ENCODE measurements around the gene MTLN. TPM values are rescaled to one million over a fixed set of nuclear protein-coding genes. Genes with fewer than 3 reads are reported as not detected.
A peak's percentile ranks its signal among the peaks of the same experiment; 100 is the strongest.

The MTLN gene
- total and polyA plus RNA-seq, 2 of the 13 experiments (the other 11 are each of a cell fraction or from before 2014, with no cell fraction given), result 37.1 to 50.4 TPM

- intact Hi-C loops (cut with micrococcal nuclease; ENCODE audit: unreplicated experiment) (no loop called here), in situ Hi-C loops (cut with HindIII; ENCODE audit: extremely low pct_ligation_motif_present, low pct_unique_long_range_greater_than_20kb) (no loop called here)
- peak; percentile 32 for FAIRE-seq
- H3K36me3 ChIP-seq (replicated peaks in 1 of 2; ENCODE audit: control insufficient read depth in 1 of 2, insufficient read depth in 2 of 2, low read length in 2 of 2), result peaks cover 0 to 7% of the 10 kb centered on the region in 2 experiments; a peak in 1 of 5 replicates
- H4K20me1 ChIP-seq (ENCODE audit: insufficient read depth, low read length), result no peaks in the 10 kb centered on the region
- ATAC-seq, result peak; percentile 97
- peak within 1 kb of the TSS; percentile 84 to 99 (median 96) for H3K4me3 ChIP-seq (replicated peaks in 1 of 3; ENCODE audit: insufficient read depth in 1 of 3, low read depth in 2 of 3, low read length in 3 of 3)
- WGBS (ENCODE audit: low lambda C conversion rate), result 7% methylated on average over 18 of the region's 43 CpGs
- no peaks in the 10 kb centered on the region; a peak in 1 of 5 replicates for H3K27me3 ChIP-seq (ENCODE audit: control insufficient read depth in 1 of 2, insufficient read depth in 2 of 2, low read length in 2 of 2)
- ChIA-PET CTCF (ENCODE audit: low intra/inter-chr PET ratio, low total read pairs) (no interaction called here), POLR2A (no interaction called here)
- H3K9ac ChIP-seq (ENCODE audit: insufficient read depth, low read depth, low read length), result peak within 1 kb of the TSS; percentile 67
- peaks cover 18% of the 10 kb centered on the region for H3K4me1 ChIP-seq (ENCODE audit: insufficient read depth, low read length)
- BruUV-seq (replicated peaks), result no TSS peak
- H3K79me2 ChIP-seq (ENCODE audit: insufficient read depth, low read length), result no peaks in the 10 kb centered on the region
- H3K9me3 ChIP-seq (ENCODE audit: low read length), result no peaks in the 10 kb centered on the region
- peak within 1 kb of the TSS; percentile 19 for H3K27ac ChIP-seq (ENCODE audit: extremely low read length, insufficient read depth, low read length)
- DNase-seq (ENCODE audit: low spot score), result peak; percentile 78
- H3K4me2 ChIP-seq (ENCODE audit: low read depth, low read length), result peak within 1 kb of the TSS; percentile 89
- peak within 1 kb of the TSS; percentile 97 for H2AFZ ChIP-seq (ENCODE audit: low read length)
- 0 out of 2 replicates have a peak, but pooled peaks have one; percentile 70 for TF ChIP-seq ZNF326 (CRISPR knock-in tag; IDR thresholded peaks at IDR 0.05; ENCODE audit: borderline replicate concordance)
- TF ChIP-seq CSRNP1 (CRISPR knock-in tag; IDR thresholded peaks at IDR 0.05), result peak; percentile 86
- TF ChIP-seq ZNF263 (CRISPR knock-in tag; IDR thresholded peaks at IDR 0.05), result peak; percentile 50
- TF ChIP-seq MLX (CRISPR knock-in tag; IDR thresholded peaks at IDR 0.05), result peak; percentile 58; the same call in 1 of the 2 replicates
- peak; percentile 96 for TF ChIP-seq SP4 (CRISPR knock-in tag; IDR thresholded peaks at IDR 0.05)
- TF ChIP-seq CREB1 (IDR thresholded peaks at IDR 0.05), result peak; percentile 98
- peak; percentile 100 for TF ChIP-seq CREB1 (CRISPR knock-in tag; IDR thresholded peaks at IDR 0.05)
- TF ChIP-seq GMEB2 (CRISPR knock-in tag; IDR thresholded peaks at IDR 0.05; ENCODE audit: low read depth), result no peak
- TF ChIP-seq ZNF710 (CRISPR knock-in tag; IDR thresholded peaks at IDR 0.05; ENCODE audit: borderline replicate concordance), result no peak
- TF ChIP-seq HOMEZ (CRISPR knock-in tag; IDR thresholded peaks at IDR 0.05; ENCODE audit: low read depth), result peak; percentile 17; the same call in 1 of the 2 replicates
- no peak; the same call in 1 of the 2 replicates for TF ChIP-seq STAT5B (CRISPR knock-in tag; IDR thresholded peaks at IDR 0.05)
- TF ChIP-seq FOSL1 (CRISPR knock-in tag; IDR thresholded peaks at IDR 0.05; ENCODE audit: borderline replicate concordance), result no peak
- TF ChIP-seq ZNF737 (CRISPR knock-in tag; IDR thresholded peaks at IDR 0.05; ENCODE audit: borderline replicate concordance), result no peak
- TF ChIP-seq FOSL2 (CRISPR knock-in tag; IDR thresholded peaks at IDR 0.05), result peak; percentile 65
- TF ChIP-seq GTF2F1 (IDR thresholded peaks at IDR 0.05; ENCODE audit: low read length), result no peak
- TF ChIP-seq ZSCAN22 (CRISPR knock-in tag; IDR thresholded peaks at IDR 0.05), result no peak
Observed at GRCh38 chr2:110204408-110205385, 7.7 kb downstream of the MTLN start, which contains the start of gene NPHP1. Gene NPHP1 (minus strand): TSS chr2:110205013. CDS start chr2:110204968, 45 bp downstream.

Data from HepG2 (cell line).